COLO829 (cell line): Measurements from ENCODE around the gene TMEM271.
A peak's percentile ranks its signal among the peaks of the same experiment; 100 is the strongest.
"Not testable (repeated sequence)": the region's sequence is repeated elsewhere in the genome, so short reads cannot be mapped to it uniquely, and the experiment has no call there.

Experiments used
- DNase-seq: peaks from one replicate; pipeline ENCODE4 v3.0.0; 2012; ENCODE audit warnings: low spot score

TMEM271 gene

GRCh38 chr4:610411-611261 lies 34.5 kb upstream of the TMEM271 start:
- peak; percentile 16 for DNase-seq

DNA sequence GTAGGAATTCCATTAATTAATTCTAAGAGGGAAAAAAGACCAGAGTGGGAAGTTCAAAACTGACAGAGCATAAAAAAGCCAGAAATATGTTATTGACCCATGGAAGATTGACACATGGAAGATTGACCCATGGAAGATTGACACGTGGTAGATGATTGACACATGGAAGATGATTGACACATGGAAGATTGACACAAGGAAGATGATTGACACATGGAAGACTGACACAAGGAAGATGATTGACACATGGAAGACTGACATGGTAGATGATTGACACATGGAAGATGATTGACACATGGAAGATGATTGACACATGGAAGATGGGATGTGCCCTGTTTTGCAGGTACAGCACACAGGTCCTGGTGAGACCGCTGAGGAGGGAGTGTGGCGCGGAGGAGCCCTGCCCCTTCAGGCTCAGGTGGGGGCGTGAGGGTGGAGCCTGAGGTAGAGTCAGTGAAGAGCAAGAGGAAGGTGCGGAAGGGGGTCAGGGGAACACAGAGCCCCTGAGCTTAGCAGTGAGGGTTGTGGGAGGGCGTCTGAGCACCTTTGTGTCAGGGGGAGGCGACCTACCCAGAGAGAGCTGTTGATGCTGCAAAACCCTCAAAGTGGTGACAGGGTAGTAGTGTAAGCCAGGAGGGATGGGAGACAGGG lies 33.4 kb upstream of the TMEM271 start:
- DNase-seq, result no peak

DNA sequence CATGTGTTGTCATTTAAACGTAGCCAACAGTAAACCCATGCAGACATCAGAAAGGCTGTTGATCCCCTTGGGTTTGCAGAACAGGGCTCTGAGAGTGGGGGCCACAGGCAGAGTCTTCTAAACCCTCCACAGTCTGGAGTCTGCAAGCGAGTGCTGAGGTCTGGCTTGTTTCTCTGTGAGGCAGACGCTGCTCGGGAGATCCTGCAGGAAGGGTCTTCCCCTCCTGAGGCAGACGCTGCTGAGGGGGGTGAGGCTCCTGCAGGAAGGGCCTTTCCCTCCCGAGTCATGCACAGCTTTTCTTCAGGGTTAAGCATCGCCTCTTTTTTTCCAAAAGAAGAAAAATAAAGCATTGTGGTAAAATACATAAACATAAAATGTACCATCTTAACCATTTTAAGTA lies 32.1 kb upstream of the TMEM271 start:
- DNase-seq, result no peak

GRCh38 chr4:605702-606425 lies 29.8 kb upstream of the TMEM271 start:
- no peak for DNase-seq

DNA sequence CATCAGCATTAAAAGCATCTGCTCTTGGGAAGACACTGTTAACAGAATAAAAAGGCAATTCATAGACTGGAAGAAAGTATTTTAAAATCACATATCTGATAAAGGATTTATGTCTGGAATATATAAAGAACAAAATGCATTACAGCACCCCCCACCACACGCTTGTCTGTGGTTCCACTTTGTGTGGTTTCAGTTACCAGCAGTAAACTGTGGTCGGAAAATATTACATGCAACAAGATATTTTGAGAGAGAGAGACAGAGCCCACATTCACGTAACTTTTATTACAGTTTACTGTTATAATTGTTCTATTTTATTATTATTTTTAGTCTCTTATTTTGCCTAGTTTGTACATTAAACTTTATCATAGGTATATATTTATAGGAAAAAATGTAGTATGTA lies 28.0 kb upstream of the TMEM271 start:
- no peak for DNase-seq

DNA sequence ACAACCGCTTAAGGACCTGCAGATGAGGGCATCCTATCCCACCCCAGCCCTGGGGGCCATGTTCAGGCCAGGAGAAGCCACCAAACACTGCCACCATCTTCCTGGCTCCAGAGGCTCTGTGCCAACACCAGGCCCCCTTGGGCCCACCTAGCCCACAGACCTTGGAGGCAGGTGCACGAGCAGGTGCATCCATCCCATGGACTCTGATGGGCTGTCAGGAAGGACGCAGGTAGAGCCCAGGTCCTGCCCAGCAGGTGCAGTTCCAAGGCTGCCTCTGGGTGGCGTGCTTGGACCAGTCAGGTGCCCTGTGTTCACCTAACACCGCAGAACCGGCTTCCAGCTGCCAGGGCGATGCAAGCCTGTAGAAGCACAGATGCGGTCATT lies 26.5 kb upstream of the TMEM271 start:
- DNase-seq, result no peak

DNA sequence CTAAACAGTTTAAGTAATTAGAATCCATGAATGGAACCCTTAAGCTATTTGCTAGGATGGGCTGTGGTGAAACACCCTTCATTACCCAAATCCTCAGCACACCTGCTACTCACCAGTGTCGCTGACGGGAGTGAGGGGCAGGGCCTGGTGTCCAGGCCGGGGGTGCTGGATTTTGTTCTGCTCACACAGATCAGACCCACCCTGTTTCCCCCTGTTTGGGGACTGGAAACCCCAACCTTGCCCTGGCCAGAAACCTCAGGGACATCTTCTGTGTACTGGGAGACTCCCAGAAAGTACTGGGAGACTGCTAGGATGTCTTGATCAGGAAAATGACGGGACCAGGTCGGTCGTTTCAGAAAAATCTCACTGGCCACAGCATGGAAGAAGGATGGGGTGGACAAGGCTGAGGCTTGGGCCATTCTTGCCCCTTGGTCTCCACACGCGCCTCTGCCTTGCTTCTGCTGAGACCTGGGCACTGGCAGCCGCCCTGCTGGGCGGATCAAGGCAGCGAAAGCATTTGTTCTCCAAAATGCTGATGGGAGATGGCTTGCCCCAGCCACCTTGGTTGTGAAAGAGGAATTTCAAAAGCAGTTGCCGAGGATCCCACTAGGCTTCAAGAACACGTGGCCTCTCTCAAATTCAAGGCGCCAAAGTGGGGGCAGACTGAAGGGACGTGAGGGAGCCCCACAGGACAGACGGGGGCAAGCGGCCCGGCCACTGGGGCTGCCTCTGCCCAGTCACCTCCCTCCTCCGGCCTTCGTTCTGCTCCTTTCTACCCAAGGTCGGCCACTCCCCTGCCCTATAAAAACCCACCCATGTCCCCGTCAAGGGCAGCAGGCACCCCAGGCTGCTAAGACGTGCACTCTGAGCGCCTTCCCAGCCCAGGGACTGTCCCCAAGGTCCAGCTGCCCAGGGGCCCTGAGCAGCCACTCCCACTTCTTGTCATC lies 25.8 kb upstream of the TMEM271 start:
- DNase-seq, result no peak

DNA sequence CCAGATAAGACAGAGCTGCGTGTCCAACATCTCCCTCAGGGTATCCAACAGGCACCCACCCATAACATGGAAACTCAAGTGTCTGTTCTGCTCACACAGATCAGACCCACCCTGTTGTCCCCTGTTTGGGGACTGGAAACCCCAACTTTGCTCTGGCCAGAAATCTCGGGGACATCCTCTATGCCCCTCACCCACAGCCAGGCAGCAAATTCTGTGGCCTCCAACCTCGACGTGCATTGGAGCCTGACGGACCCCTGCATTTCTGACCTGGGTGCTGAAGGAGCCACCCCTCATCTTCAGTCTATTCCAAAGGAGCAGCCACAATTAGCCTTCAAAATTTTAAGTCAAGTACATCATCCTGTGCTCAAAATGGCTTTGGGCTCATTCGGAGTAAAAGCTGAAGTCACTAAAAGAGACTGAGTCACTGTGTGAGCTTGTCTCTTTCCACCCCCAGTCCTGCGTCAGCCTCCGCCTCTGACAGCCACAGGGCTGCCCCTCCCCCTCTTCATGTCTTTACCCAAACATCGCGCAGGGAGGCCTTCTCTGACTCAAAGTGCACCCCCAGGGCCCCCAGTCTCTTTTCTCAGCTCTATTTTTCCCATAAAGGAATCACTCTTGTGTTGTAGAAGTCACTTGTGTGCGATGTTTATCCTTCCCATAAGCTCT lies 24.9 kb upstream of the TMEM271 start:
- DNase-seq, result no peak

GRCh38 chr4:600166-600565 lies 24.1 kb upstream of the TMEM271 start:
- no peak for DNase-seq

- no peak for DNase-seq
Observed at GRCh38 chr4:598925-599324, 22.8 kb upstream of the TMEM271 start.

DNA sequence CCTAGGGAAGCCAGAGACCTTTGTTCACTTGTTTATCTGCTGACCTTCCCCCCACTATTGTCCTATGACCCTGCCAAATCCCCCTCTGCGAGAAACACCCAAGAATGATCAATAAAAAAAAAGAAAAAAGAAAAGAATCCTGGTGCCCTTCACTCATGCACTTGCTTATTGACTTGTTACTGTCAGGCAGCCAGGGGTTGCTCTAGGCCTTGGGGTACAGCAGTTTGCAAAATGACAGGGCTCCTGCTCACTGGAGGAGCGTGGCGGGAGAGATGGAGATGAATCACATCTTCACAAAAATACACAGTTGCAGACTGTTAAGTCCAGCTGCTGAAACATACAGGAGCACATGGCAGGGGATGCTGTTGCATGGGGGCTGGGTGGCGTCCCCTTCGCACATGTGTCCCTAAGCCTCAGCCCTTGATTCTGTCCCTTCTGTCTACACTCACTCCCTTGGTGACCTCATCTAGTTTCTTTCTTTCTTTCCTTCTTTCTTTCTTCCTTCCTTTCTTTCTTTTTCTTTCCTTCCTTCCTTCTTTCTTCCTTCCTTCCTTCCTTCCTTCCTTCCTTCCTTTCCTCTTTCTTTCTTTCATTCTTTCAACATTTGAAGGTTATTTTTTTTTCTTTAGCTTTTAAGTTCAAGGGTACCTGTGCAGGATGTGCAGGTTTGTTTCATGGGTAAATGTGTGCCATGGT lies 16.9 kb upstream of the TMEM271 start:
- DNase-seq, result no peak

GRCh38 chr4:592178-592577 lies 16.1 kb upstream of the TMEM271 start:
- DNase-seq, result not testable (repeated sequence)

DNA sequence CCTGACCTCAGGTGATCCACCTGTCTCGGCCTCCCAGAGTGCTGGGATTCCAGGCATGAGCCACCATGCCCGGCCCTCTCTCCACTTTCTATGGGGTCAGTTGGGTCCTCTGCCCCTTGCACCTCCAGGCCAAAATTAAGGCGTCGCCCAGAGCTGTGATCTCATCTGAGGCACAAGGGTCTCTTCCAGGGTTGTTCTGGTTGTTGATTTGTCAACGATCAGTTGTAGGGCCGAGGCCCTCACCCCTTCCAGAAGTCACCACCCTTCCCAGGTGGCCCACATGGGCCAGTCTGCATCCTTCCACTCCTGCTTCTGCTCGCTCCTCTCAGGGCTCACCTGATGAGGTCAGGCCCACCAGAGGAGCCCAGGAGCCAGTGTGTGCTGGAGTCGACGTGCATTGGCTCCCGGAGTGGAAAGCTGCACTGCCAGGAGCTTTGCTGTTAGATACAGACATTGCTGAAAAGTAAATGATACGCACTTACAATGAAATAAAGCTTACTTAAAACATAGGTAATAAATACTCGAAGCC lies 14.3 kb upstream of the TMEM271 start:
- no peak for DNase-seq

DNA sequence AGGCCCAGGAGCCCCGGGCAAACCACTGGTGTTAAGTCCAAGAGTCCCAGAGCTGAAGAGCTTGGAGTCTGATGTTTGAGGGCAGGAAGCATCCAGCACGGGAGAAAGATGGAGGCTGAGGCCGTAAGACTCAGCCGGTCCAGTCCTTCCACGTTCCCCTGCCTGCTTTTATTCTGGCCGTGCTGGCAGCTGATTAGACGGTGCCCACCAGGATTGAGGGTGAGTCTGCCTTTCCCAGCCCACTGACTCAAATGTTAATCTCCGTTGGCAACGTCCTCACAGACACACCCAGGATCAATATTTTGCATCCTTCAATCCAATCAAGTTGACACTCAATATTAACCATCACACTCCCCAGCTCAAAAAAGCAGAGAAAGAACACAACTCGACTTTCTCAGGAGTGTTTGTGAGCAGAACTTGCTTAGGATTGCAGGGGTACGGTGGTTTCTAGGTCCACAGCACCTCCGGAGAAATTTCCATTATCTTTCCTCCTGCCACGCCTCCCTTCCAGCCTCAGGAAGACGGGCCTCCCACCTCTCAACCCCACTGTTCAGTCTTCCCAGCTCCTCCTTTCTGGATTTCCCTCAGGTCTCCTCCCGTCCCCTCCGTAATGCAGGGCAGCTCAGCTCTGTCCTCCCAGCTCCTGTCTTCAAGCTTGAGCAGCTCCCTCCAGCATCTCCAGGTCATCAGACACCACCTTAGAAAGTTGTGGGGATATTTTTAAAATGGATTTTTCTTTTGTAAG lies 13.3 kb upstream of the TMEM271 start:
- DNase-seq, result no peak

DNA sequence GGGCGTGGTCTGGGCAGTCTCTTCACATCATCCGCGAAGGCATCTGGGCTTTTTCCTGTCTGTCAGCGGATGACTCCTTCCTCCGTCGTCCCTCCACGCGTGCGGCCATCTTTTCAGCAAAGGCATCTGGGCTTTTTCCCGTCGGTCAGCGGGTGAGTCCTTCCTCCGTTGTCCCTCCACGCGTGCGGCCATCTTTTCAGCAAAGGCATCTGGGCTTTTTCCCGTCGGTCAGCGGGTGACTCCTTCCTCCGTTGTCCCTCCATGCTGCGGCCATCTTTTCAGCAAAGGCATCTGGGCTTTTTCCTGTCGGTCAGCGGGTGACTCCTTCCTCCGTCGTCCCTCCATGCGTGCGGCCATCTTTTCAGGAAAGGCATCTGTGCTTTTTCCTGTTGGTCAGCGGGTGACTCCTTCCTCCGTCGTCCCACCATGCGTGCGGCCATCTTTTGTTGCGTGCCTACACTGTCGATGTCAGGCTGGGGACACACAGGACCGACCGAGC lies 12.3 kb upstream of the TMEM271 start:
- DNase-seq, result no peak

GRCh38 chr4:587671-588350 lies 11.7 kb upstream of the TMEM271 start:
- no peak for DNase-seq

DNA sequence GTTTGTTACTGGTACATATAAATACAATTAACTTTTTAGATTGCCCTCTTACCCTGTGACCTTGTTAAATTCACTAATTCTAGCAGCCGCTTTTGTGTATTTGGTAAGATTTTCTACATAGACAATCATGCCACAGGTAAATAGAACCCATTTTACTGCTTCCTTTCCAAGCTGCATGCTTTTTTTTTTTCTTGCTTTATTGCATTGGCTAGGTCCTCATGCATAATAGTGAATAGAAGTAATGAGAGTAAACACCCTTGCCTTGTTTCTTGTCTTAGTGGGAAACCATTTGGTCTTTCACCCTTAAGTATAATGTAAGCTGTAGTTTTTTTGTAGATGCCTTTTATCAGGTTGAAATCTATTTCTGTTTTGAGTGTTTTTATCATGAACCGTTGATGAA lies 7.7 kb upstream of the TMEM271 start:
- no peak for DNase-seq

- peak; percentile 62 for DNase-seq
Observed at GRCh38 chr4:581753-582361, 5.8 kb upstream of the TMEM271 start.

DNA sequence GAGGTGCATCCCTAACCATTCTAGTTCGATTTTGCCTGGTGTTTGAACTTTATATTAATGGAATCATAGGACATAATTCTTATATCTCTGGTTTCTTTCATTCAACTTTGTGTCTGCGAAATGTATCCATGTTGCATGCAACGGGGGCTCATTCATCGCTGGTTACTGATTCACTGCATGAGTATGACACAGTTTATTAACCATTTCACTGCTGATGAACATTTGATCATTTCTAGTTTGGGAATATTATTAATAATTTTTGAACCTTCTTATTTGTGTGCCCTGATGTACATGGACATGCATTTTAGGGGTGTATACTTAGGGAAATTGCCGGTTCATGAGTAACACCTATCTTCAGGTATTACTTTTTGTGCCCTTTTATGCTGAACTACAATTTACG lies 5.1 kb upstream of the TMEM271 start:
- no peak for DNase-seq
